Activated naive CD8-positive, alpha-beta T cell treated with anti-CD3 and anti-CD28 coated beads for 36 hours (primary cell): ENCODE measurements around the gene SNRK. TPM values are rescaled to one million over a fixed set of nuclear protein-coding genes. Genes with fewer than 3 reads are reported as not detected.

ENCODE experiments used
- total RNA-seq, 2 experiments: library from RNA; stranded (reverse); gene quantifications; one replicate each; pipeline ENCODE4 v1.2.3, GENCODE V29; 2021

SNRK gene
- total RNA-seq, 2 experiments from 2014 or later, result 26.8 to 29.3 TPM

Other genes with a start within 250 kb of the SNRK start
- gene POMGNT2, start 180.5 kb upstream of the SNRK start, total RNA-seq, result 10 to 100 TPM; 12.1 to 13.3 TPM